GM18520 (cell line): ENCODE data around the gene KHNYN.

Experiments
- ATAC-seq: cut with Tn5 transposase; IDR thresholded peaks from one replicate; pipeline ENCODE4 v1.9.1; 2021; ENCODE audit not compliant: unreplicated experiment

Gene KHNYN

GRCh38 chr14:24422261-24422660 lies 7.5 kb upstream of the KHNYN start:
- no peak for ATAC-seq

- no peak for ATAC-seq
Measured at GRCh38 chr14:24422694-24423601, 6.8 kb upstream of the KHNYN start.

GRCh38 chr14:24425704-24426103 lies 4.0 kb upstream of the KHNYN start:
- ATAC-seq, result no peak

DNA sequence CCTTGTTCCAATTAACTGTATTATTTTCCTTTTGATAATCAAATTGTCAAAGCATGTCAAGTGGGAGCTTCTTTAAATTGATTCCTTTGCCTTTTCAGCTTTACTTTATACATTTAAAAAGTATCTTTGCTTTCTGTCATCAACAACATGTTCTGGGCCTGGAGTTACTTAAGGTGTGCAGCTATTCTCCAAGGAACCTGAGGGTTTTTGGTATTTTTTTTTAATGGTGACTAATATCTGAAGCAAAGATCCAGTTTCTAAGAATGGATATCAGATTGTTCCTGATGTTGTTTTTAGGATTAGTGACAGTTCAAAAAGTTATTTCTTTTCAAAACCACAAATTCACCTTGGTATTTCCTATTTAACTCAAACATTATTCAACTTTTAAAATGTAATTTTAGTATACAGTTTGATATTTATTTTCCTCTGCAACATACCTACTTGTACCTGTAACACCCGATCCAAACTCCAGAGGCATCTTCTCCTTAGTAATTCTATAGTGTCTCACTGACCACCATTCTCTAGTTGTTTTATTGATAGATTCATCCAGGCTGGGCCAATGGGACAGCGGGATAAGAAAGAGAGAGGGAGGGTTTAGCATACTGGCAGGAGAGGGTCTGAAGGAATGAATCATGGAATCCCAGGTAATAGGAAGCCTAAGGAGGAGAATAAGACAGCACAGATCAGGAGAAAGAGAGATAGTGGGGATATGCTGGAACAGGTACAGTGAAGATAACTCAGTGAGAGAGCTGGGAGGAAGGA lies 3.4 kb upstream of the KHNYN start:
- ATAC-seq, result no peak

GRCh38 chr14:24426912-24427536 lies 2.7 kb upstream of the KHNYN start:
- ATAC-seq, result no peak

- no peak for ATAC-seq
Measured at GRCh38 chr14:24427537-24428508, 1.9 kb upstream of the KHNYN start.

- ATAC-seq, result no peak
Measured at GRCh38 chr14:24428628-24429394, 943 bp upstream of the KHNYN start.

- ATAC-seq, result peak; percentile 46
Measured at GRCh38 chr14:24430143-24430681, 458 bp downstream of the KHNYN start.

GRCh38 chr14:24430682-24431568 lies 1.2 kb downstream of the KHNYN start:
- ATAC-seq, result peak; percentile 29

DNA sequence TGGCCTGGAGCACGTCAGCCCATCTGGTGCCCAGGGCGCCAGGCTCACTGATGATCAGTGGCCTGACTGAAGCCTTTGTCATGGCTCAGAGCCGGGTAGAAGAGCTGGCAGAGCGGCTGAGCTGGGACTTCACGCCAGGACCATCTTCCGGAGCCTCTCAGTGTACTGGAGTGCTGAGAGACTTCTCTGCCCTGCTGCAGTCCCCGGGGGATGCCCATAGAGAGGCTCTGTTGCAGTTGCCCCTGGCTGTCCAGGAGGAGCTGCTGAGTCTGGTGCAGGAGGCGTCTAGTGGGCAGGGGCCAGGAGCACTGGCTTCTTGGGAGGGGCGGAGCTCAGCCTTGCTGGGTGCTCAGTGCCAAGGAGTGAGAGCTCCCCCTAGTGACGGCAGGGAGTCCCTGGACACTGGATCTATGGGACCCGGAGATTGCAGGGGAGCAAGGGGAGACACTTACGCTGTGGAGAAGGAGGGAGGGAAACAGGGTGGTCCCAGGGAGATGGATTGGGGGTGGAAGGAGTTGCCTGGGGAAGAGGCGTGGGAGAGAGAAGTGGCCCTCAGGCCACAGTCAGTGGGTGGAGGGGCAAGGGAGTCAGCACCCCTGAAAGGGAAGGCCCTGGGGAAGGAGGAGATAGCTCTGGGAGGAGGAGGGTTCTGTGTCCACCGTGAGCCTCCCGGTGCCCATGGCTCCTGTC lies 2.0 kb downstream of the KHNYN start:
- peak; percentile 29 for ATAC-seq

DNA sequence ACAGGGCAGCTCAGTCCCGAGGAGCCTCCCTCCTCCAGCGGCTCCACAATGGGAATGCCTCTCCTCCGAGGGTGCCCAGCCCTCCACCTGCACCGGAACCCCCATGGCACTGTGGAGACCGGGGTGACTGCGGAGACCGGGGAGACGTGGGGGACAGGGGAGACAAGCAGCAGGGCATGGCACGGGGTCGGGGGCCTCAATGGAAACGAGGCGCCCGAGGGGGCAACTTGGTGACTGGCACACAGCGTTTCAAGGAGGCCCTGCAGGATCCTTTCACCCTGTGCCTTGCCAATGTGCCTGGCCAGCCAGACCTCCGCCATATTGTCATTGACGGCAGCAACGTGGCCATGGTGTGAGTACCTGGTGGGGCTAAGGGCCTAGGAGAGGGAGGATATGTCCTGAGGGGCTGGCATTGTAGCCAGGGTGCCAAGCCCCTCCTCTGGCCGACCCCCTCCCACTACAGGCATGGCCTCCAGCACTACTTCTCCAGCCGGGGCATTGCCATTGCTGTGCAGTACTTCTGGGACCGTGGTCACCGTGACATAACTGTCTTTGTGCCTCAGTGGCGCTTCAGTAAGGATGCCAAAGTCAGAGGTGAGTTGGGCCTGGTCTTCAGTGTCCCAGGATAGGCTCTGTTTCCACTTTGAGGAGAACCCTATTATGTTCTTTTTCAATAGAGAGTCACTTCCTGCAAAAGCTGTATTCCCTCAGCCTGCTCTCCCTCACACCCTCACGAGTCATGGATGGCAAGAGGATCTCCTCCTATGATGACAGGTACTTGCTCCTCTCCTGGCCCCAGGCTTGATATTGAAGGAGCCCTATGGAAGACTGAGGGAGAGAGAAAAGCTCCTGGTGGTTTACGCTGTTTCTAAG lies 2.7 kb downstream of the KHNYN start:
- no peak for ATAC-seq

GRCh38 chr14:24434036-24434435 lies 4.3 kb downstream of the KHNYN start:
- ATAC-seq, result no peak

DNA sequence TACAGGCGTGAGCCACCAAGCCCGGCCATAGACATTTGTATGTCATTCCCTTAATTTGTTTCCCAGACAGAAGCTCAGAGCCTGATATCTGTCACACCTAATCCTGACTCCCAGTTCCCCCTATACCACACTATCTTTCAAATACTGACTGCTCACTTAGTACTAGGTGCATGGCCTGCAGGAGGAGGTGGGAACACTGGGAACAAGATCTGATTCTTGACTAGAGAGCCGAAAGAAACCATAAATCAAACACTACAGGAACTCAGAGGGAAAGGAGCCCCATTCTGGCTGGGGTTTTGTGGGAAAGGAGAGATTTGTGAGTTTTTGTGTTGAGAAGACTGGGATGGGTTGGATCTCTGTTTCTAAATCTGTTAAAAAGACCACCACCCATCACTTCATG lies 4.9 kb downstream of the KHNYN start:
- no peak for ATAC-seq

DNA sequence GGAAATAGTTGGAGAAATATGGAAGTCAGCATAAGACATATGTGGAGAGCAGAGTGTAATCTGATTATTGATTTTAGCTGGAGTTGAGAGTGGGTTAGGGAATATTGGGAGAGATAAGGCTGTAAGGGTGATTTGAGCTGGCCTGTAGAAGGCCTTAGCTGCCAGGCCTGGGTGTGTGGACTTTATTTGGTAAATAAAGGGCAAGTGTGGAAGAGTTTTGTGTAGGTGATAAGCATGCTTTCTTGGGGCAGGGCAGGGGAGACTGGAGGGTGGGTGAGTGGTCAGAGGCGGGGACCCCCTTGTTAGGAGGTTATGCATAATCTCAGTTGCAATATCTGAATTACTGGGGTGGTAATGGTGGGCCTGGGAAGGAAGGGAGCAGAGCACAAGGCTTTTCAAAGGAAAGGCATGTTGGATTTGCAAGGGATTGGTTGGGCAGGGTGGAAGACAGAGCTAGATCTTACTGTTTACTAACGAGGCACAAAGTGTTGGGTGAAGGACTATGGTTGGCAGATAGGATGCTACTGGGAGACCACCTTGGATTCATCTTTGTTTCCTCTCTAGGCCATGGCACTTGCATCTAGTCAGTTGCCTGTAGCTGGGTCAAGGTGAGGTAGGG lies 5.5 kb downstream of the KHNYN start:
- no peak for ATAC-seq

- no peak for ATAC-seq
Measured at GRCh38 chr14:24435998-24436354, 6.2 kb downstream of the KHNYN start.

DNA sequence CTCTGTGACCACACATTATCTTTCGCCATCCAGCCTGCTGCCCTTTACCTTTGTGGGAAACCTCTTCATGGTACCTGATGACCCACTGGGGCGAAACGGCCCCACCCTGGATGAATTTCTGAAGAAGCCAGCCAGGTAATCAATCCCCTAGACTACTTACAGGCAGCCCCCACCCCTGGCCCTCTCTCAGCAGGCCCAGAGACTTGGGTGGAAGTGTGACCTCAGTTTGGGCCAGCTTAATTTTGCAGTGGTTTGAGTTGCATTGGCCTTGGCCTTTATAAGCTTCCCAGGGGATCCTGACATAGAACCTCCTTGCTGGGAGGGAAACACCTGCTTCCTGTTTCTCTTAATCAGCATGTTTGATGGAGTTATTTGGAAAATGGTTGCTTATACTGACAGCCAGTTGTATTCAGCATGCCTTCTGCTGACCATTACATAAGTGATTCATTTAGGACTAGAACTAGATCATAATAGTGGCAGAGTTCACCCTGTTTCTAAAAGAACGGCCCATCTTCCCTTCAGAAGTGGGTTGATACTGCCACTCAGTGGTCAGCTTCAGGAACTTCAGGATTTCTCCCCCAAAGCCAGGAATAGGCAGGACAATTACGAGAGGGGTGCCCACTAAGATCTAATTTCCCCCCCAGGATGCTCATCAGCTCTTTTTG lies 6.7 kb downstream of the KHNYN start:
- ATAC-seq, result no peak
